ENCODE measurements around the gene ZNF280D.

ZNF280D gene

DNA sequence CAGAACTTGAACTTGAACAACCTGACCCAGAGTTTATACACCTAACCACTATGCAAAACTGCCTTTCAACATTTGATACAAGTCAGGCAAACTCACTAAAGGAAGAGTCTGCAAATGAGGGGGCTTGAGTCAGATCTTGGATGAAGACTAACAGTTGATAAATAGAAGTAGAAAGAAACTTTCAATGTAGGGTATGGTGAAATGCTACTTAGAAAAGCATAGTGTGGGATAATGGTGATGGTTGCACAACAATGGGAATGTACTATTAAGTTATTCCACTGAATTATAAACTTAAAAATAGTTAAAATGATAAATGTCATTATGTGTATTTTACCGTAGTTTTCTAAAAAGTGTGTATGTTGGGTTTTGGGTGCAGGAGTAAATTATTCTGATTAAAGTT is 19.7 kb upstream of the ZNF280D start:
- TF ChIP-seq TAF1 (IDR thresholded peaks at IDR 0.05; ENCODE audit: low read depth, low read length), result no peak
- FAIRE-seq (no peak), DNase-seq (ENCODE audit: insufficient read length, low spot score) (no peak)

DNA sequence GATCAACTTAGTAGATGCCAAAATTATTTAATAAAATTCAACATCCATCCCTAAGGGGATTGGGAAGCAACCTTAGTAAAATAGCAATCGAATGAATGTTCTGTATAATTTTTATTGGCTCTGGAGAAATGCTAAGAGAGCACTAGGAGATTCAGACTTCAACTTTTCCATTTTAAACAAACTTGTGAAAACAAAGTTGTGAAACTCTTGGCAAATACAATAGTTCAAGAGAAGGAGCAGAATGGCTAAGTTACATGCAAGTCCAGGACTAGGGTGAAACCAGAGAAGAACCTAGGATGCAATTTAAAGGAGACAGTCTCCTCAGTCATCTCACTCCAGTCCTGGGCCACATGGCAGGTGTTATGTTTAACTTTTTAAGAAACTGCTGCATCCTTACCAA is 16.7 kb upstream of the ZNF280D start:
- FAIRE-seq (no peak), DNase-seq (ENCODE audit: insufficient read length, low spot score) (no peak)
- TF ChIP-seq TAF1 (IDR thresholded peaks at IDR 0.05; ENCODE audit: low read depth, low read length) (no peak), POLR2A (IDR thresholded peaks at IDR 0.05; ENCODE audit: low read depth, low read length) (no peak), SPI1 (IDR thresholded peaks at IDR 0.05; ENCODE audit: low read depth, low read length) (no peak), PAX5 (IDR thresholded peaks at IDR 0.05; ENCODE audit: insufficient read depth, low read length, severe bottlenecking) (no peak), POLR2AphosphoS5 (IDR thresholded peaks at IDR 0.05; ENCODE audit: low read depth, low read length) (no peak), POU2F2 (IDR thresholded peaks at IDR 0.05; ENCODE audit: low read depth, low read length) (no peak)

DNA sequence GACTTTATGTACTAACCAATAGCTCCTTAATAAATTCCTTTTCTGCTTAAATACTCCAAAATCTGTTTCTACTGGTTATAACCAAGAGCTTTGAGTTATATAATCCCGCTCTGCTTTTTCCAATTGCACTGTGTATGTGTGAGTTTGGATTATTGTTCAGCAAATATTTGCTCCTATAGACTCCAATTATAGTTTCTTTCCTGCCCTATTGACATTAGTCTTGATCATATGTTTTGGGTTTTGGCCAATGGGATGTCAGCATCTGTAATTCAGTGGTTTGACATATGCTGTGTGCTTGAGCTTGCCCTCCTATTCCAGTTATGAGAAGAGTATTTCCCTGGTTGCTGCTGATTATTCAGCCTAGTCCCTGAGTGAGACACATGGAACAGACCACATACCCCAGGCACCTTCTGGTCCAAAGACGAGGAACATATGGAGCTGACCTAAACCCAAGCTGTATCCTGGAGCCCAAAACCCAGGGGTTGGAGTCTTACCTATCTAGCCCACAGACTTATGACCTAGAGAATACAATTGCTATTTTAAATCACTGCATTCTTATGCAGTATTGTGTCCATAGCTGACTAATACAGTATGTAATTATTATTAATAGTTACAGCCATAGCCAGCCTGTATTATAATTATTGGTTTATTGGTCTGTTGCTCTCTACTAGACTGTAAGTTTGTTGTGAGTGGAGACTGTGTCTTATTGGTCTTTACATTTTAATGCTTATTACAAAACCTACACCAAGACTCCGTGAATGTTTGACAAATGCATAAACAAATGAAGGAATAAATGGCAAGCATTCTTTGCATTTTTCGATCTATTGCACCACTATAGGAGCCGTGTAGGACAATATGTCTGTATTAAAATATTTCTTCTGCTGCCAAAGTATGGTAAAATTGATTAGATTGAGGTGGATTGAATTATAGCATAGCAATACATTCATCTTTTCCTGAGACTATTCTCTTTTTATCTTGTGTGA is 11.7 kb upstream of the ZNF280D start:
- DNase-seq (ENCODE audit: insufficient read length, low spot score) (no peak), FAIRE-seq (no peak)
- TF ChIP-seq POLR2A (IDR thresholded peaks at IDR 0.05; ENCODE audit: low read depth, low read length) (no peak), POU2F2 (IDR thresholded peaks at IDR 0.05; ENCODE audit: low read depth, low read length) (no peak), TAF1 (IDR thresholded peaks at IDR 0.05; ENCODE audit: low read depth, low read length) (no peak), POLR2AphosphoS5 (IDR thresholded peaks at IDR 0.05; ENCODE audit: low read depth, low read length) (no peak), SPI1 (IDR thresholded peaks at IDR 0.05; ENCODE audit: low read depth, low read length) (no peak)

DNA sequence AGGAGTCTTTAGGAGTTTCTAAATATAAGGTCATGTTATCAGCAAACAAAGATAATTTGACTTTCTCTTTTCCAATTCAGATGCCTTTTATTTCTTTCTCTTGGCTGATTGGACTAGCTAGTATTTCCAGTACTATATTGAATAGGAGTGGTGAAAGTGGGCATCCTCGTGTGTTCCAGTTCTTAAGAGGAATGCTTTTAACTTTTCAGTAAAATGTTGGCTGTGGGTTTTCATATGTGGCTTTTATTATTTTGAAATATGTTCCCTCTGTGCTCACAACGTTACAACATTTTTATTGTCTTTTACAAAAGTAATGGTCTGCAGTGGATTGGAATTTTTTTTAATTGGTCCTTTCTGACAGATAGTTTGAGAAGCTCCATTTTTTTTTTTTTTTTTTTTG is 8.2 kb upstream of the ZNF280D start:
- DNase-seq (ENCODE audit: insufficient read length, low spot score) (no peak), FAIRE-seq (no peak)
- no peak for TF ChIP-seq POLR2A (IDR thresholded peaks at IDR 0.05; ENCODE audit: low read depth, low read length)
- TF ChIP-seq POLR2AphosphoS5 (IDR thresholded peaks at IDR 0.05; ENCODE audit: low read depth, low read length), result no peak
- no peak for TF ChIP-seq TAF1 (IDR thresholded peaks at IDR 0.05; ENCODE audit: low read depth, low read length)
- TF ChIP-seq POU2F2 (IDR thresholded peaks at IDR 0.05; ENCODE audit: low read depth, low read length), result no peak
- no peak for TF ChIP-seq PAX5 (IDR thresholded peaks at IDR 0.05; ENCODE audit: insufficient read depth, low read length, severe bottlenecking)
- TF ChIP-seq SPI1 (IDR thresholded peaks at IDR 0.05; ENCODE audit: low read depth, low read length), result no peak

- TF ChIP-seq POLR2A (IDR thresholded peaks at IDR 0.05; ENCODE audit: low read depth, low read length) (no peak), POU2F2 (IDR thresholded peaks at IDR 0.05; ENCODE audit: low read depth, low read length) (no peak), TAF1 (IDR thresholded peaks at IDR 0.05; ENCODE audit: low read depth, low read length) (no peak), SPI1 (IDR thresholded peaks at IDR 0.05; ENCODE audit: low read depth, low read length) (no peak), PAX5 (IDR thresholded peaks at IDR 0.05; ENCODE audit: insufficient read depth, low read length, severe bottlenecking) (no peak), POLR2AphosphoS5 (IDR thresholded peaks at IDR 0.05; ENCODE audit: low read depth, low read length) (no peak)
- FAIRE-seq, result no peak
- no peak for DNase-seq (ENCODE audit: insufficient read length, low spot score)
Measured at GRCh38 chr15:56739964-56740640, 6.8 kb upstream of the ZNF280D start.

GRCh38 chr15:56739474-56739873 is 6.2 kb upstream of the ZNF280D start:
- FAIRE-seq (no peak), DNase-seq (ENCODE audit: insufficient read length, low spot score) (no peak)
- TF ChIP-seq POU2F2 (IDR thresholded peaks at IDR 0.05; ENCODE audit: low read depth, low read length), result no peak
- no peak for TF ChIP-seq SPI1 (IDR thresholded peaks at IDR 0.05; ENCODE audit: low read depth, low read length)
- TF ChIP-seq POLR2A (IDR thresholded peaks at IDR 0.05; ENCODE audit: low read depth, low read length), result no peak
- no peak for TF ChIP-seq PAX5 (IDR thresholded peaks at IDR 0.05; ENCODE audit: insufficient read depth, low read length, severe bottlenecking)
- TF ChIP-seq TAF1 (IDR thresholded peaks at IDR 0.05; ENCODE audit: low read depth, low read length), result no peak

DNA sequence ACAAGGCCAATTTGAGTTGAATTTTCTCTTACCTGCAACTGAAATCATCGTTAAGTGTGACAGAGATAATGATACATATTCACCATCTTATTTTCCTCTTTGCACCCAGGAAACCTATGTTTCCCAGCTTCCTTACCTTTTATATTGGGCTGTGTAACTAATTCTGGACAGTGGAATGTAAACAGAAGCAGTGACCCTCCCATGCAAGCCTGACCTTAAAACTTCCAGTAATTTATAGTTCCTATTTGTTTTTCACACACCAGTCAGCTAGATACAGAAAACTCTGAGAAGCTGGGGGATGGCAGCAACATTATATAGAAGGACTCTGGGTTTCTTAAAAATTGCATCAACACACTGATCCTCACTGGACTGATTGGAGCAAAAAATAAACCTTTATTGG is 4.5 kb upstream of the ZNF280D start:
- TF ChIP-seq POLR2A (IDR thresholded peaks at IDR 0.05; ENCODE audit: low read depth, low read length) (no peak), SPI1 (IDR thresholded peaks at IDR 0.05; ENCODE audit: low read depth, low read length) (no peak), PAX5 (IDR thresholded peaks at IDR 0.05; ENCODE audit: insufficient read depth, low read length, severe bottlenecking) (no peak), POU2F2 (IDR thresholded peaks at IDR 0.05; ENCODE audit: low read depth, low read length) (no peak), TAF1 (IDR thresholded peaks at IDR 0.05; ENCODE audit: low read depth, low read length) (no peak), POLR2AphosphoS5 (IDR thresholded peaks at IDR 0.05; ENCODE audit: low read depth, low read length) (no peak)
- DNase-seq (ENCODE audit: insufficient read length, low spot score), result no peak
- no peak for FAIRE-seq

DNA sequence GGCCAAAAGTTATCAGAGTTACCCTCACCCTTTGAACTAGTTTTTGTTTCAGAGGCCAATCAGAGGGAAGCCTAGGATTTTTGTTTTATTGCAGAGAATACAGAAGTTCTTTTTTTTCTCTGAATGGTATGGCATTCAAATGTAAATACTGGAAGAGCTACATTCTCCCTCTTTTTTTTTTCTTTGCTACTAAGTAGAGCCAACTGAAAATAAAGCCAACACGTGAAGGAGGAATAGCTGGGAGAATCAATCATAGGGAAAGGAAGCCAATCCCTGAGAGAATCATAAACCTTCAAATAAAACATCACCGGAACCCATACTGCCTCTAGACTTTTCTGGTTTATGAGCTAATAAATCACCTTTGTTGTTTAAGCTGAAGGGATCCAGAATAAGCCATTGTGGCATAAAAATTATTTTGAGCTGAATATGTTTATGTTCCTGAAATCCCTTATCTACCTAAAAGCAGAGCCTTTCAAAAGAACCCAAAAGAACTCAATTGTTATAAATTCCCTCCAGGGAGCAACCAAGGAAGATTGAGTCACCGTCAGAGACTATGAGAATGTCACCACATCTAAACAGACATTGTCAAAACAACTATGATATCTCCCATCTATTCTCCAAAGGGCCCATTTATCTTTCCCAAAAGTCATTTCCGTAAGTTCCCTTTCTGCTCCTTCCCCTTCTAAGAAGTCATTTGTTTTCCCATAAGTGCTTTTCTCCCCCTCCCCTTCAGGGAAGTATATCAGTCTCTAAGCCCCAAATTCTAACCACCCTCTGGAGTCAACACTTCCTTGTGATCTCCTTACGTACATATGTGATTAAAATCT is 3.8 kb upstream of the ZNF280D start:
- DNase-seq (ENCODE audit: insufficient read length, low spot score) (no peak), FAIRE-seq (no peak)
- TF ChIP-seq POLR2A (IDR thresholded peaks at IDR 0.05; ENCODE audit: low read depth, low read length) (no peak), TAF1 (IDR thresholded peaks at IDR 0.05; ENCODE audit: low read depth, low read length) (no peak), PAX5 (IDR thresholded peaks at IDR 0.05; ENCODE audit: insufficient read depth, low read length, severe bottlenecking) (no peak), POLR2AphosphoS5 (IDR thresholded peaks at IDR 0.05; ENCODE audit: low read depth, low read length) (no peak), POU2F2 (IDR thresholded peaks at IDR 0.05; ENCODE audit: low read depth, low read length) (no peak), SPI1 (IDR thresholded peaks at IDR 0.05; ENCODE audit: low read depth, low read length) (no peak)

- no peak for DNase-seq (ENCODE audit: insufficient read length, low spot score)
- FAIRE-seq, result no peak
- TF ChIP-seq POLR2A (IDR thresholded peaks at IDR 0.05; ENCODE audit: low read depth, low read length) (no peak), PAX5 (IDR thresholded peaks at IDR 0.05; ENCODE audit: insufficient read depth, low read length, severe bottlenecking) (no peak), POLR2AphosphoS5 (IDR thresholded peaks at IDR 0.05; ENCODE audit: low read depth, low read length) (no peak), POU2F2 (IDR thresholded peaks at IDR 0.05; ENCODE audit: low read depth, low read length) (no peak), SPI1 (IDR thresholded peaks at IDR 0.05; ENCODE audit: low read depth, low read length) (no peak)
Measured at GRCh38 chr15:56736308-56736707, 3.0 kb upstream of the ZNF280D start.
